GM03348 (cell line): Measurements from ENCODE around the gene CCR9.
"Not testable (repeated sequence)": the region's sequence is repeated elsewhere in the genome, so short reads cannot be mapped to it uniquely, and the experiment has no call there.

ENCODE experiments used
- DNase-seq: peaks from one replicate; pipeline ENCODE4 v3.0.0; 2012; ENCODE audit warnings: low spot score

The CCR9 gene, protein sequence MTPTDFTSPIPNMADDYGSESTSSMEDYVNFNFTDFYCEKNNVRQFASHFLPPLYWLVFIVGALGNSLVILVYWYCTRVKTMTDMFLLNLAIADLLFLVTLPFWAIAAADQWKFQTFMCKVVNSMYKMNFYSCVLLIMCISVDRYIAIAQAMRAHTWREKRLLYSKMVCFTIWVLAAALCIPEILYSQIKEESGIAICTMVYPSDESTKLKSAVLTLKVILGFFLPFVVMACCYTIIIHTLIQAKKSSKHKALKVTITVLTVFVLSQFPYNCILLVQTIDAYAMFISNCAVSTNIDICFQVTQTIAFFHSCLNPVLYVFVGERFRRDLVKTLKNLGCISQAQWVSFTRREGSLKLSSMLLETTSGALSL

DNA sequence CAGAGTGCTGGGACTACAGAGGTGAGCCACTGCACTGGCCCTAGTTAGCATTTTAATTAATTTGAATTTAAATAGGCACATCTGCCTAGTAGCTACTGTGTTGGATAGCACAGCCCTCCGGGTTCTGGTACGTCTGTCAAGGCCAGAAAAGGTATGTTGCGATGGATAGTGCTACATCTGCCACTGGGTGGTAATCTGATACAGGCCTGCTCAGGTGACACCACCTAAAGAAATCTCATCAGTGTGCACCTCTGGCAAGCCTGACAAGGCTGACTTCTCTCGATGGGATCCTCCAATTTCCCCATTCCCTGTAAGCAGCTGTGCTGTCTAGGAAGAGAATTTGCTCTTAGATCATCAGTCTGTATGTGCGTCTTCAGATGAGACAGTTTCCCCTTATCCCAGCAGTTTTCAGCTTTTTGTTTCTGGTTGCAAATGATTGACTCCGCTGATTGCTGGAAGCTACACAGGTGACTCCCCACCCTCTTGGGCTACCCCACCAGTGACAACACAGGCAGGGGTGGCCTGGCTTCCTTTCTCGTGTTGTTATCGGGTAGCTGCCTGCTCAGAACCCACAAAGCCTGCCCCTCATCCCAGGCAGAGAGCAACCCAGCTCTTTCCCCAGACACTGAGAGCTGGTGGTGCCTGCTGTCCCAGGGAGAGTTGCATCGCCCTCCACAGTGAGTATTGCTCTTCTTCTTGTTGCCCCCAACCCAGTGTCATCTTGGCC, at the start of gene CCR9:
Gene CCR9, plus strand, starts transcription at position 565 of the 727 bp plus-strand sequence. CDS start 8,391 bp downstream, outside the sequence.
- DNase-seq = no peak

- no peak for DNase-seq
Measured at GRCh38 chr3:45838466-45838865, 47.9 kb upstream of the CCR9 start.

DNA sequence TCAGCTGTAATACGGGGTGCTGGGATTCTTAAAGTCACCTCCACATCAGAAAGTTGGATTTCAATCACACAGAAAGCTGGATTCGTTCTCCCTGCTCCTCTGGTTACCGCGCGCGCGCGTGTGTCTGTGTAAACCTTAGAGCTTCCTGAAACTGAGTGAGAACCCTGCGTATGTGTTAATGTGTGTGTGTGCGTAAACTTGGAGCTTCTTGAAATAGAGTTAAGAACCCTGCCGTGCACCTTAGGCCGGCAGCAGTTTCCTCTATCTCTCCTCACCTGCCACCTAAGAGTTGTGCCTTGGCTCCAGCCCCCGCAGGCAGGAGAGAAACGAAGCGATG, 45.0 kb upstream of the CCR9 start:
- no peak for DNase-seq

DNA sequence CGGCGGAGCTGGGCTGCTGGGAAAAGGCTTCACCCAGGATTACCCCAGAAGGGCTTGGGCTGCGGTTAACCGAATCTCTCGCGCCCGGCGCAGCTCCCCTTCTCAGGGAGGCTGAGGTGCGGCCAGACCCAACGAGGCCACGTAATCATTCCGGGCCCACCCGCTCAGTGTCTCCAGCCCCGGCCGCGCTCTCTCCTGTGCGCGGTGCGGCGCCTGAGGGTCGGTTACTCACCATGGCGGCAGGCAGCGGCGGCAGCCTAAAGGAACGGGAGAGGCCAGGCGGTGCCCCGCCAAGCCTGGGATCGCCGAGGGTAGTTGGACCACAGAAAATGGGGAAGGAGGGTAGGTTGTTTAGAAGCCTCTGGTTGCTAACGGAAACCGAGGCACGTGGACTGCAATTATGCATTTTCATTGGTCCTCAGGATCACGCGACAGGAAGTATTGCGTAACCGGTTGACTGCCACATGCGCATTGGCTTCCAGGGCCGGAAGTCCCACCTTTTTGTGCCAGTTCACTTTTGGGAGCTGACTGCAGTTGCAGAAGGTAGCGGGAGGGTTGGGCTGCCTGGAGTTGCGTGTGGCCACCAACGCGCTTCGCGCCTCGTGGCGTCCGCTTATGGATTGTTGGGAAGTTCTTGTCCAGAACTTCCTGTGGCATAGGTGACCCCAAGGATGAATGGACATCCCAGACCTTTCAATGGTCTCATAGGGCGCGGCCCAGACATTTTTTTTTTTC, 44.4 kb upstream of the CCR9 start, which contains the start of gene LZTFL1:
Gene LZTFL1, minus strand, starts transcription at position 363 of the 735 bp plus-strand sequence. Its CDS starts 128 bp downstream, at position 235.
- peak; percentile 95 for DNase-seq

- no peak for DNase-seq
Measured at GRCh38 chr3:45842851-45843625, 43.3 kb upstream of the CCR9 start.

DNA sequence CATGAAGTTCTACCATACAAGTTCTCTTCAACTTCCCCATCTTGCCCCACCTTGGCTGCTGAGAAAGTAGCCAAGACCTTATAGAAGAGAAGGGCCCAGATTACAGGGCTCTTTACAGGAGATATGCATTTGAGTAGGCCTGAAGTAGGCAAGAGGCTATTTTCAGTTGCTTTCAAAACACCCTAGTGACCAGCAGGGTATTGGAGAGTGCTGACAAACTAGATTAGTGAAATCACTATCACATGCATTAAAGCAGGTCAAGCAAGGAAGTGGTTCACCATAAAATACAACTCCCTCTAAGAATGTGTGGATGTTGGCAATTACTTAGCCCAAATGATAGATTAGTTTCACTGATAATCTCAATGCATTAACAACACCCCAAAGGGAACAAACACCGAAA, 41.7 kb upstream of the CCR9 start:
- DNase-seq = no peak

- no peak for DNase-seq
Measured at GRCh38 chr3:45848392-45848791, 38.0 kb upstream of the CCR9 start.

- no peak for DNase-seq
Measured at GRCh38 chr3:45852828-45853227, 33.5 kb upstream of the CCR9 start.

- not testable (repeated sequence) for DNase-seq
Measured at GRCh38 chr3:45856323-45856722, 30.0 kb upstream of the CCR9 start.

DNA sequence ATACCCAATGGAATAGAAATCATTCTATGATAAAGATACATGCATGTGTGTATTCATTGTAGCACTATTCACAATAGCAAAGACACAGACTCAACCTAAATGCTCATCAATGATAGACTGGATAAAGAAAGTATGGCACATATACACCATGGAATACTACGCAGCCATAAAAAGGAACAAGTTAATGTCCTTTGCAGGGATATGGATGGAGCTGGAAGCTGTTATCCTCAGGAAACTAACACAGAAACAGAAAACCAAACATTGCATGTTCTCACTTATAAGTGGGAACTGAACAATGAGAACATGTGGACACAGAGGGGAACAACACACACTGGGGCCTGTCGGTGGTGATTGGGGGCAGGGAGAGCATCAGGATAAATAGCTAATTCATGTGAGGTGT, 29.3 kb upstream of the CCR9 start:
- DNase-seq = not testable (repeated sequence)

- no peak for DNase-seq
Measured at GRCh38 chr3:45858809-45859543, 27.4 kb upstream of the CCR9 start.

GRCh38 chr3:45860481-45860880, 25.9 kb upstream of the CCR9 start:
- DNase-seq = no peak

DNA sequence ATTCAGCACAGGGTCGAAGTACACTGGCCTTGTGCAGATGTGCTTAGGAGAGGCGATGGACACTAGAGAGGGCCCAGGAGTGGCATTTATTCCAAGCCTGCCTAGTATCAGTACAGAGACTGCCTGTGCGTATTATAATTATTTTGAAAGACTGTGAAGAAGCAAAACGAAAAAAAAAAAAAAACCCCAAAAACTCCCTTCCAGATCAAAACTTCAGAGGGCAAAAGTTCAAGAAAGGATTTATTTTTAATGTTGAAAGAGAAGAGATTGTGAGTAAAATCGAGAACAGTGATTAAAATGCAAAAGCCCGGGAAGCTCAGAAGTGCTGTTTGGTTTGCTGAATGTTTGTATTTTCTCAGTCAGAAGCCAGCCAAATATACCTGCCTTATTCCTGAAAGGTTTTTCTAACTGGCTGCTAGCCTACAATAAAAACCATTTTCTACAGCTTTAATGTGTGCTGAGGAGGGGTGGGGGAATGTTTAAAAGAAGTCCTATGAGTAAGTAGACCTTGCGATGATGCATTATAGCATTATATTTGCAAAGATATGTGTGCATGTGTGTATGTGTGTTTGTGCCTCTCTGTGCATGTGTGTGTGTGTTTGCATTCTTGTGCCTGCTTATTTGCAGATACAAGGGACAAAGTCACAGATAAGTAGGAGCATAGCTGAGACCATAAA, 25.2 kb upstream of the CCR9 start:
- no peak for DNase-seq

DNA sequence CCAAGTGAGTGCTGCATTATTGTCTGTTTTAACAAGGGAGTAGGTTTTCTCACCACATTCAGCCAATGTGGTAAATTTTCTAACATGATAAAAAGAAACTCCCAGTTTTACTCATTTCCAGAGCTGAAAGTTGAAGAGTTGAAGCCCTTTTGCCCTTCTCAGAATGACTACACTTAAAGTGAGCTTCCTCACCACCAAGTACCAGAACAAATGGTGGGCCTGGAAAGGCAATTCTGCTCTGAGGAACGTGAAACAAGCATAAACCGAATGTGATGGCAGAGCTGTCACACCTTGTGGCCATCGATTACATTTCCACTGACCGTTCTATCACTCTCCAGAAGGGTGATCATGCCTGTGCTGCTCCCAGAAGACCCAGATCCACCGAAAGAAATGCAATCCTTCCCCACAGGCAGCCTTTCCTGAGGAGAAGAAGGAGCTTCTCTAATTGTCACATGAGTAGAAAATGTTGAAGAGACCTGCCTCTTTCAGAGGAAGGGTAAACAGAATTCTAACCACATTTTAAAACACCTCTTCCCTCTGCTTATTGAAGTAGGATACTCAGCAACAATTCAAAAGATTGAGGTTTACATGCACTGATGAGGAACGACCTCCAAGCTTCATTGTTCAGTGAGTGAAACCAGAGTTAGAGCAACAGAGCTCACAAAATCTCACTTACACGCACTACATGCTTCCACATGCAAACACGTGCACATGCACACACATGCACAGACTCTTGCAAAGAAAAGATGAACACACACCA, 21.4 kb upstream of the CCR9 start:
- DNase-seq = no peak

GRCh38 chr3:45865563-45865962, 20.8 kb upstream of the CCR9 start:
- no peak for DNase-seq

DNA sequence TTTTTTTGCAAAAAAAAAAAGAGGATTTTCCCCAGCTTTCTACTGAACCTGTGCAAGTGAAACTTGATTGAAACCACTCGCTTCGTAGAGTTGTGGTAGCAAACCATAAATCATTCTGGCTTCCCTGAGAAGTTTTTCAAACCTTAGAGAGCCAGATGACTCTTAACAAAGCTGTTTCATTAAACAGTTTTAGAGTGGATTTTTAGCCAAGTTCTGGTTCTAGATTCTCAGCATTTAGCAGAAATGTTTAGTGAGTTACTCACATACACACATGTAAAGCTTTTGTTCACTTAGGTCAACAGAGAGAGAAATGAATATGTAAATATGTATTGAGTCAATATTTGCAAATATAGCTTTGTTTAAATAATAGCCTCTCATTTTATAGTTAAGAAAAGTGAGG, 18.1 kb upstream of the CCR9 start:
- DNase-seq = no peak

GRCh38 chr3:45868650-45869049, 17.7 kb upstream of the CCR9 start:
- DNase-seq = no peak

DNA sequence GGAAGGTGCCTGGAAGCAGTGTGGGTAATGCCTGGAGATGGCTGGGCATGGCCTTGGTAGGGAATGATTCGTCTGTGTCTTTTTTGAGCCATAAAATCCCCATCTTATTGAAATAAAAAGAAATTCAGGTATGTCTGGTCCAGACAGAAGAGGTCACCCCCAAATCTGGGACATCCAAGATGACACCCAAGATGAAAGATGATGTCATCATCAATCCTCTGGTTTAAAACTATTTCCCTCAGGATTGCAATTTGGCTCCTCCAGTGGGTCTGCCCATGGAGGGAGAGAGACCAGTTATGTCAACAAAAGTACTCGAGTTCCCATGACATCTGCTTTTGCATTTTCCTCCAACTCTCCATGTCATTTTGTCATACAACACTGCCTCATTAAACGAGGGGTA, 16.7 kb upstream of the CCR9 start:
- DNase-seq = no peak

- DNase-seq = no peak
Measured at GRCh38 chr3:45870099-45870498, 16.2 kb upstream of the CCR9 start.

DNA sequence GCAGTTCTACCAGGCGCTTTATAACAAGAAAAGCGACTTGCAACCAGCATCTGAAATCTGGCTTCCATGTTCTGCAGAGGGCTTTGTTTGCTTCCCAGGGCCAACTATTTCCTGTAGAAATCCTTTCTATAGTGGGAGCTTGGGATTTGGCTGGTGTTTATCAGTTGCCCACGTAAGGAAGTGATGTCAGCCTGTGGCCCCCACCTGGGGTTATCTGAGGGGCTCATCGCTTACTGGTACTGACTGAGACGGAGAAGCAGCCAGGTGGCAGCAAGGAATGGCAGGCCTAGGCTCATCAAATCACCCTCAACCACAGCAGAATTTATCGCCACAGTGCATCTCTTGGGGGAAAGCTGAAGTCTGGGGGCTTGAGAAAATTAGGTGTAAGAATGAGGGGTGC, 14.6 kb upstream of the CCR9 start:
- no peak for DNase-seq
